Astrocyte (in vitro differentiated cells and primary cell): ENCODE measurements around the gene RGS16.

Experiments used
- CTCF ChIP-seq: IDR thresholded peaks from 2 replicates; pipeline ENCODE4 v1.5.1; 2011; ENCODE audit warnings: low read depth, mild to moderate bottlenecking, inconsistent platforms, low read length, moderate library complexity; ENCODE audit not compliant: insufficient read depth
- EZH2 ChIP-seq: IDR thresholded peaks from 2 replicates; pipeline ENCODE4 v1.6.1; 2012; ENCODE audit warnings: mild to moderate bottlenecking, low read length, inconsistent platforms; ENCODE audit not compliant: insufficient read depth

DNA sequence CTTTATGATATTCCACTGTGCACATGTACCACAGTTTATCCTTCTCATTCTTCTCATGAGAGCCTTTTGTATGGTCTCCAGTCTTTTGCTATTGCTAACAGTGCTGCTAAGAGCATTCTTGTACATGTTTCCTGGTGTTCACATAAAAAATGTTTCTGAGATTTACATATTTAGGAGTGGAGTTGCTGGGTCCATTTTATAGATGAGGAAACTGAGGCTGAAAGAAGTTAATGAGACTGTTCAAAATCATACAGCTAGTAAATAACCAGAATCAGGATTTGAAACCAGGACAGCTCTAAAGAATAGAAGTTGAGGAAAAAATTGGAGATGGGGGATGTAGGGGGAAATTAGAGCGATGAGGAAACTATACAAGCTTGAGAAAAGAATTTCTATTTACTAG is 27.8 kb upstream of the RGS16 start:
- no peak for TF ChIP-seq EZH2
- no peak for TF ChIP-seq CTCF
